Gastroesophageal sphincter (tissue), 4 donors: ENCODE data around the gene TMEM131. TPM values are rescaled to one million over a fixed set of nuclear protein-coding genes. Genes with fewer than 3 reads are reported as not detected.

ENCODE experiments used
- ATAC-seq: fragments of 150-250 bp; one replicate; pipeline ENCODE4 v1.9.1; 2016; ENCODE audit warnings: mild to moderate bottlenecking, moderate library complexity
- H3K27ac ChIP-seq, 4 donors: fragments of 200-600 bp; sonication (generic) in 3 of 4; 1 replicate in 3 of 4; 2 replicates in 1 of 4; pipeline ENCODE4 v1.5.1; 2016 to 2019
- H3K27me3 ChIP-seq: fragments of 200-600 bp; sonication (generic); one replicate; pipeline ENCODE4 v1.5.1; 2019
- H3K36me3 ChIP-seq, 2 donors: fragments of 200-600 bp; sonication (generic); one replicate each; pipeline ENCODE4 v1.5.1; 2019; ENCODE audit warnings: control low read depth in 1 of 2
- H3K4me1 ChIP-seq, 3 donors: fragments of 200-600 bp; sonication (generic); 1 replicate in 2 of 3; 2 replicates in 1 of 3; pipeline ENCODE4 v1.5.1; 2016 to 2019; ENCODE audit warnings: control low read depth in 2 of 3
- H3K4me3 ChIP-seq, 2 donors: fragments of 200-600 bp; sonication (generic); one replicate each; pipeline ENCODE4 v1.5.1; 2019; ENCODE audit warnings: mild to moderate bottlenecking in 1 of 2, moderate library complexity in 1 of 2
- H3K9me3 ChIP-seq, 3 donors: fragments of 200-600 bp; sonication (generic); one replicate each; pipeline ENCODE4 v1.5.1; 2017 to 2019; ENCODE audit warnings: control low read depth in 2 of 3
- CTCF ChIP-seq, 4 experiments: fragments of 200-600 bp in 2 of 4; fragments of 450-650 bp in 2 of 4; sonication (generic) in 1 of 4; IDR thresholded peaks; one replicate each; pipeline ENCODE4 v1.5.1; 2017 to 2019; ENCODE audit warnings: antibody characterized with exemption in 4 of 4, mild to moderate bottlenecking in 2 of 4, moderate library complexity in 2 of 4
- EP300 ChIP-seq: sonication (generic); formaldehyde crosslinking; IDR thresholded peaks from one replicate; pipeline ENCODE4 v1.6.1; 2017; ENCODE audit warnings: antibody characterized with exemption, mild to moderate bottlenecking
- POLR2A ChIP-seq, 2 donors: fragments of 450-650 bp; IDR thresholded peaks; one replicate each; pipeline ENCODE4 v1.6.1; 2017; ENCODE audit warnings: antibody characterized with exemption in 2 of 2, mild to moderate bottlenecking in 2 of 2, moderate library complexity in 1 of 2
- POLR2AphosphoS5 ChIP-seq: sonication (generic); formaldehyde crosslinking; IDR thresholded peaks from one replicate; pipeline ENCODE4 v1.6.1; 2017; ENCODE audit warnings: antibody characterized with exemption
- WGBS, 2 donors: methylation state at CpG; one replicate each; pipeline ENCODE4 v1.1.5; 2018; ENCODE audit warnings: low coverage in 1 of 2; 5-methylcytosine and 5-hydroxymethylcytosine counted together
- total RNA-seq, 4 donors: library from RNA; depleted of rRNA; stranded (reverse); fragments of >200 nt; gene quantifications; one replicate each; pipeline ENCODE4 v1.1.0, GENCODE V29; 2016

TMEM131 gene
- total RNA-seq, 4 donors from 2014 or later: 32.0 to 46.4 (median 33.9) TPM

DNA sequence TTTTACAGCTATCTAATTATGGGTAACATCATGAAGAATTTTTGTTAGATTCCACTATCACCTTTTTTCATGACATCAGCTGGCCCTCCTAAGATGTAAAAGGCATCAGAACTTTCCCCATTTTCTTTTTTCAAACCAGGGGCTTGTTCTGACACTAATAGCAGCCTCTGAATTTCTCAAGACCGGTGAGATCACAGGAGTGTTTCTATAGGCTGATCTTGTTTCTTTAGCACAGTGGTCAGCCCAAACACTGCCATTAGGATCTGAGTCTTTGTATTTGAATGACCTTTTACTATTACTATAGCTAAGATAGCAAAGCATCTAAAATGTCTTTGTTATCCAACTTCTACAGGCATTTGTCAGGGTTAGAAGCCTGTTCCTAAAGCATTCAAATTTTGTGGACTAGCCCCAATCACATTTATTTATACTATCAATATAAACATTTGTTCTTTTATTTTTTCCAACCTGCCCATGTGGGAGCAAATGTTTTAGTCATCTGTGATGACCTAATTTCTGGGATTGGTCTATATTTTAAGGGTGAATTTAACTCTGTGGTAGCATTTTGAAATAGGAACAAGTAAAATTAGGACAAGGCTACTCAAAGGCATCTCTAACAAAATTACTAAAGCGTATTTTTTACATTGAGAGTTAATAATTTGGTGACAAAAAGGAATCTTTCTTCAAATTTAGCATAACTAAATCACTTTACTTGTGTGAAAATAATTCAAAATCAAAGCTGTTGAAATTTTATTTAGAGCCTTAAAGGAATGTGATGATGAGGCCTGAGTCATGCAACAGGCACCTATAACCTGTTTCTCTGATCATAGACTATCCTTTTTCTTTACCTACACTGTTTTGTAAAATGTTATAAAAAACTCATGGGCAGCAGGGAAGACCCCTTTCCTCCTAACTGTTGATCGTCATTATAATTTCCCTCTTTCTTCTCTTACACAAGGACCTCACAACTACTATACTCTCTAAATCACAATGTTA, 243.1 kb downstream of the TMEM131 start:
- Histone ChIP-seq H3K4me1 (no peaks in the 10 kb centered on the region), H3K4me3 (no peak overlapping the region), H3K27me3 (no peaks in the 10 kb centered on the region), H3K9me3 (no peaks in the 10 kb centered on the region), H3K27ac (no peak overlapping the region), H3K36me3 (peaks cover 0 to 52% of the 10 kb centered on the region in 2 donors)
- no peak for ATAC-seq
- WGBS, 2 donors: 66 to 92% methylated on average over 3 of the region's 3 CpGs
- TF ChIP-seq CTCF (IDR thresholded peaks at IDR 0.05) (no peak), EP300 (no peak), POLR2AphosphoS5 (no peak), POLR2A (IDR thresholded peaks at IDR 0.05) (no peak)

- Histone ChIP-seq H3K27me3 (no peaks in the 10 kb centered on the region), H3K27ac (no peak overlapping the region), H3K9me3 (no peaks in the 10 kb centered on the region), H3K4me1 (no peaks in the 10 kb centered on the region), H3K4me3 (no peak overlapping the region), H3K36me3 (peaks cover 0 to 43% of the 10 kb centered on the region in 2 donors)
- WGBS, 2 donors: 47% methylated on average over 3 of the region's 3 CpGs
- no peak for TF ChIP-seq POLR2A (IDR thresholded peaks at IDR 0.05)
- no peak for TF ChIP-seq EP300
- TF ChIP-seq POLR2AphosphoS5: no peak
- no peak for TF ChIP-seq CTCF (IDR thresholded peaks at IDR 0.05)
- no peak for ATAC-seq
Measured at GRCh38 chr2:97751752-97752151, 244.0 kb downstream of the TMEM131 start.

GRCh38 chr2:97750017-97750416, 245.7 kb downstream of the TMEM131 start:
- Histone ChIP-seq H3K27ac (no peak overlapping the region), H3K4me3 (no peak overlapping the region), H3K9me3 (no peaks in the 10 kb centered on the region), H3K4me1 (no peaks in the 10 kb centered on the region), H3K27me3 (no peaks in the 10 kb centered on the region), H3K36me3 (peaks cover 0 to 26% of the 10 kb centered on the region in 2 donors)
- ATAC-seq: no peak
- TF ChIP-seq EP300 (no peak), POLR2A (IDR thresholded peaks at IDR 0.05) (no peak), POLR2AphosphoS5 (no peak), CTCF (IDR thresholded peaks at IDR 0.05) (no peak)
- WGBS, 2 donors: 87 to 100% methylated on average over 3 to 4 of the region's 4 CpGs

- no peak for TF ChIP-seq CTCF (IDR thresholded peaks at IDR 0.05)
- no peak for TF ChIP-seq EP300
- TF ChIP-seq POLR2AphosphoS5: no peak
- TF ChIP-seq POLR2A (IDR thresholded peaks at IDR 0.05): no peak
- Histone ChIP-seq H3K36me3 (peaks cover 0 to 21% of the 10 kb centered on the region in 2 donors), H3K27ac (no peak overlapping the region), H3K9me3 (no peaks in the 10 kb centered on the region), H3K4me1 (no peaks in the 10 kb centered on the region), H3K27me3 (no peaks in the 10 kb centered on the region), H3K4me3 (no peak overlapping the region)
- 100% methylated on average over 1 of the region's 5 CpGs; no CpG with 5 or more reads in 1 of the 2 donors for WGBS, 2 donors
- ATAC-seq: no peak
Measured at GRCh38 chr2:97749581-97749980, 246.2 kb downstream of the TMEM131 start.

DNA sequence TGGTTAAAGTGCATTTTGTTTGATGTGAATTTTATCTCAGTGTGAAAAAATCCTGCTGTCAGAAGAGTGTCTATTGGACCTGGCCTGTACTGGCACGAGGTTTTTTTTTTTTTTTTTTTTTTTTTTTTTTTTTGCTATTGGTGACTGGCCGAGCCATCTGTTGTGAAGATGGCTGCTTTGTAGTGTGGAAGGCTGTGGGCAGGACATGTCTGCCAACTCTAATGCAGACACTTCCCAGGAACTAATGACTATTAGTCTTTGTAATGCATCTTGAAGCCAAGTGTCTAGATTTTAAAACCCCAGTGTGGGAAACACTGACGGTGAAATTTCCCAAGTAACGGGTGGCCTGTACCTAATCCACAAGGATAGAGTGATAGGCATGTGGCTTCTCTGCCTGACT, 248.0 kb downstream of the TMEM131 start:
- ATAC-seq: no peak
- Histone ChIP-seq H3K9me3 (no peaks in the 10 kb centered on the region), H3K27me3 (no peaks in the 10 kb centered on the region), H3K27ac (no peak overlapping the region), H3K4me3 (no peak overlapping the region), H3K4me1 (no peaks in the 10 kb centered on the region), H3K36me3 (peaks cover 0 to 14% of the 10 kb centered on the region in 2 donors)
- WGBS, 2 donors: 38 to 73% methylated on average over 3 to 4 of the region's 4 CpGs
- TF ChIP-seq POLR2A (IDR thresholded peaks at IDR 0.05): no peak
- TF ChIP-seq EP300: no peak
- TF ChIP-seq POLR2AphosphoS5: no peak
- no peak for TF ChIP-seq CTCF (IDR thresholded peaks at IDR 0.05)
